Common myeloid progenitor, CD34-positive (primary cell): ENCODE results near the gene LDLR. TPM values are rescaled to one million over a fixed set of nuclear protein-coding genes. Genes with fewer than 3 reads are reported as not detected.

ENCODE experiments used
- CTCF ChIA-PET: fragments of 350-600 bp; sonication (Branson Sonifier 250); formaldehyde crosslinking; loops from one replicate; lab custom pipeline; 2021; ENCODE audit warnings: antibody characterized with exemption; lab: Charles Lee
- POLR2A ChIA-PET: fragments of 350-600 bp; sonication (Branson Sonifier 250); formaldehyde crosslinking; loops from one replicate; lab custom pipeline; 2021; ENCODE audit warnings: antibody characterized with exemption; lab: Charles Lee
- DNase-seq, 3 donors: peaks; one replicate each; pipeline versions ENCODE4 v3.0.0 to v3.0.0-alpha.2; 2013
- H3K27ac ChIP-seq, 2 experiments: 1 replicate in 1 of 2; 2 replicates in 1 of 2; pipeline ENCODE4 v1.7.0; 2013; ENCODE audit warnings: inconsistent platforms in 2 of 2, low read length in 2 of 2, mild to moderate bottlenecking in 2 of 2, low read depth in 1 of 2, moderate library complexity in 1 of 2; ENCODE audit not compliant: severe bottlenecking in 2 of 2, insufficient read depth in 1 of 2, poor library complexity in 1 of 2
- H3K27me3 ChIP-seq, 5 experiments: replicated peaks in 2 of 5; 1 replicate in 3 of 5; 2 replicates in 2 of 5; pipeline versions ENCODE4 v1.6.1 to v1.7.0; 2013; ENCODE audit warnings: low read length in 4 of 5, mild to moderate bottlenecking in 2 of 5, moderate library complexity in 2 of 5, inconsistent platforms in 1 of 5; ENCODE audit not compliant: insufficient read depth in 5 of 5, control insufficient read depth in 4 of 5
- H3K36me3 ChIP-seq, 4 experiments: 1 replicate in 2 of 4; 2 replicates in 2 of 4; pipeline versions ENCODE4 v1.6.1 to v1.7.0; 2013; ENCODE audit warnings: low read length in 3 of 4, control low read depth in 1 of 4, mild to moderate bottlenecking in 1 of 4; ENCODE audit not compliant: control insufficient read depth in 4 of 4, insufficient read depth in 4 of 4
- H3K4me1 ChIP-seq, 4 experiments: 1 replicate in 3 of 4; 2 replicates in 1 of 4; pipeline versions ENCODE4 v1.6.1 to v1.7.1; 2013; ENCODE audit warnings: low read length in 3 of 4, mild to moderate bottlenecking in 3 of 4, control low read depth in 1 of 4, inconsistent platforms in 1 of 4, moderate library complexity in 1 of 4; ENCODE audit not compliant: control insufficient read depth in 4 of 4, insufficient read depth in 4 of 4; ENCODE audit errors: control extremely low read depth in 1 of 4
- H3K4me3 ChIP-seq, 7 experiments: 1 replicate in 4 of 7; 2 replicates in 3 of 7; pipeline versions ENCODE4 v1.5.1 to v1.7.0; 2013; ENCODE audit warnings: mild to moderate bottlenecking in 7 of 7, low read length in 6 of 7, moderate library complexity in 6 of 7, inconsistent platforms in 2 of 7, low read depth in 2 of 7, control low read depth in 1 of 7; ENCODE audit not compliant: insufficient read depth in 4 of 7, control insufficient read depth in 1 of 7; ENCODE audit errors: extremely low read depth in 1 of 7
- H3K9me3 ChIP-seq, 5 experiments: 1 replicate in 4 of 5; 2 replicates in 1 of 5; pipeline versions ENCODE4 v1.6.1 to v1.7.1; 2013; ENCODE audit warnings: low read length in 4 of 5, mild to moderate bottlenecking in 2 of 5, inconsistent platforms in 1 of 5, low read depth in 1 of 5, moderate library complexity in 1 of 5; ENCODE audit not compliant: control insufficient read depth in 4 of 5, insufficient read depth in 2 of 5; ENCODE audit errors: control extremely low read depth in 1 of 5
- WGBS: methylation state at CpG from one replicate; pipeline ENCODE4 v1.1.5; 2013; ENCODE audit not compliant: insufficient coverage; 5-methylcytosine and 5-hydroxymethylcytosine counted together
- polyA plus RNA-seq: library from polyadenylated mRNA; unstranded; fragments of 120-200 nt; gene quantifications from one replicate; pipeline ENCODE4 v1.2.1, GENCODE V29; 2013

The LDLR gene
- 37.1 TPM for polyA plus RNA-seq

DNA sequence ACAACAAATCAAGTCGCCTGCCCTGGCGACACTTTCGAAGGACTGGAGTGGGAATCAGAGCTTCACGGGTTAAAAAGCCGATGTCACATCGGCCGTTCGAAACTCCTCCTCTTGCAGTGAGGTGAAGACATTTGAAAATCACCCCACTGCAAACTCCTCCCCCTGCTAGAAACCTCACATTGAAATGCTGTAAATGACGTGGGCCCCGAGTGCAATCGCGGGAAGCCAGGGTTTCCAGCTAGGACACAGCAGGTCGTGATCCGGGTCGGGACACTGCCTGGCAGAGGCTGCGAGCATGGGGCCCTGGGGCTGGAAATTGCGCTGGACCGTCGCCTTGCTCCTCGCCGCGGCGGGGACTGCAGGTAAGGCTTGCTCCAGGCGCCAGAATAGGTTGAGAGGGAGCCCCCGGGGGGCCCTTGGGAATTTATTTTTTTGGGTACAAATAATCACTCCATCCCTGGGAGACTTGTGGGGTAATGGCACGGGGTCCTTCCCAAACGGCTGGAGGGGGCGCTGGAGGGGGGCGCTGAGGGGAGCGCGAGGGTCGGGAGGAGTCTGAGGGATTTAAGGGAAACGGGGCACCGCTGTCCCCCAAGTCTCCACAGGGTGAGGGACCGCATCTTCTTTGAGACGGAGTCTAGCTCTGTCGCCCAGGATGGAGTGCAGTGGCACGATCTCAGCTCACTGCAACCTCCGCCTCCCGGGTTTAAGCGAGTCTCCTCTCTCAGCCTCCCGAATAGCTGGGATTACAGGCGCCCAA lies at the start of gene LDLR:
Gene LDLR, plus strand, starts transcription at position 210 of the 760 bp plus-strand sequence. Its CDS starts 86 bp downstream, at position 296.
- POLR2A ChIA-PET = interaction anchor here (1.1 to 1.3 kb wide), 4 partner anchors 12 to 21 kb away, joined by 3 to 8 read pairs (median 4); no protein-coding TSS in a partner anchor
- under 1% methylated on average over 33 of the region's 43 CpGs for whole genome bisulfite sequencing
- peak; percentile 88 to 95 (median 95) for DNase-seq
- Histone ChIP-seq H3K27ac (peak within 1 kb of the TSS; percentile 85 to 90), H3K4me3 (peak within 1 kb of the TSS; percentile 66 to 92 (median 87)), H3K27me3 (no peaks in the 10 kb centered on the region), H3K36me3 (peaks cover 0 to 27% (median 2%) of the 10 kb centered on the region in 4 experiments), H3K9me3 (no peaks in the 10 kb centered on the region), H3K4me1 (peaks cover 25 to 55% (median 47%) of the 10 kb centered on the region in 4 experiments)
- CTCF ChIA-PET = interaction anchor here (1.1 to 4.6 kb wide), 4 partner anchors 9 to 54 kb away, joined by 3 to 21 read pairs (median 4); no protein-coding TSS in a partner anchor

DNA sequence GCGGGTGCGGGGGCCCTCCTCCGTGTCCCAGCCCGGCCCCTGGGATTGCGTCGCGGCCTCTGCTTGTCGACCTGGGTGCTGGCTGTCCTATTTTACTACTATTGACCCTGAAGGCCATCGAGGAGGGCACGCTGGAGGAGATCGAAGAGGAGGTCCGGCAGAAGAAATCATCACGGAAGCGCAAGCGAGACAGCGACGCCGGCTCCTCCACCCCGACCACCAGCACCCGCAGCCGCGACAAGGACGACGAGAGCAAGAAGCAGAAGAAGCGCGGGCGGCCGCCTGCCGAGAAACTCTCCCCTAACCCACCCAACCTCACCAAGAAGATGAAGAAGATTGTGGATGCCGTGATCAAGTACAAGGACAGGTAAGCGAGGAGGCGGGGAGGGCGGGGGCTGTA lies 48.1 kb upstream of the LDLR start:
- Histone ChIP-seq H3K9me3 (no peaks in the 10 kb centered on the region), H3K27ac (no peak overlapping the region), H3K27me3 (no peaks in the 10 kb centered on the region), H3K4me3 (no peak overlapping the region), H3K4me1 (no peaks in the 10 kb centered on the region), H3K36me3 (peaks cover 13 to 75% (median 52%) of the 10 kb centered on the region in 4 experiments)
- 97% methylated on average over 20 of the region's 33 CpGs for WGBS
- no peak for DNase-seq
- POLR2A ChIA-PET = no interaction called here
- CTCF ChIA-PET = interaction anchor here (1.7 kb wide), 1 partner anchor 85 kb away, joined by 5 read pairs; no protein-coding TSS in a partner anchor

DNA sequence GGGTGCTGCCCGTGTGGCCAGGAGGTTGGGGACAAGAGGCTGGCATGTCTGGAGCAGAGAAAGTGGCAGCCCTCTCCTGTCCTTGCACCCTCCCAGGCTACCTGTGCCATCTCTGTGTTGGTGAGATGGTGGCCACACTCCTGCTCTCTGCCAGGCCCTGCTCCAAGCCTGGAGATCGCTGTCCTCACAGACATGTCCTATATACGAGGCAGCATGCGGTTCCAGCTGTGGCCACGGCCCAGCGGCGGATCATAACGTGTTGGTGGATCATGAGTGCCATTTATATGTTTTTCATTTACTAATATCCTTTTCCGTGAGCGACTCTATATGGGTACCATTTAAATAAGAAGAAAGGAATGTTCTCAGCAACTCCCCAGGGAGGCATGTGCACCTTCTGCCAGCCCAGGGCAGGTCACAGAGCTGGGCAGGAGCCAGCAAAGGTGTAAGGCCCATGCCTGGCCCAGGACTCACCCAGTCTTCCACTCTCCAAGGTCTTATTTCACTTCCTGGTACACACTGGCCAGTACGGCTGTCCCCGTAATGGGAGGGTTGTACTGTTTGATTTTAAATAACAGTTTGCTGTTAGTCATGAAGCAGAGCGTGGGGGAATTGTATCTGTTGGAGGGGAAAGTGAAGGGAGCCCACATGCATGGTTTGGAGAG lies 47.2 kb upstream of the LDLR start:
- H3K9me3 ChIP-seq = no peaks in the 10 kb centered on the region
- H3K27ac ChIP-seq = no peak overlapping the region
- no peaks in the 10 kb centered on the region for H3K4me1 ChIP-seq
- H3K36me3 ChIP-seq = peaks cover 13 to 71% (median 54%) of the 10 kb centered on the region in 4 experiments
- H3K27me3 ChIP-seq = no peaks in the 10 kb centered on the region
- H3K4me3 ChIP-seq = no peak overlapping the region
- CTCF ChIA-PET = no interaction called here
- DNase-seq = no peak
- WGBS = 96% methylated on average over 5 of the region's 13 CpGs
- POLR2A ChIA-PET = no interaction called here

DNA sequence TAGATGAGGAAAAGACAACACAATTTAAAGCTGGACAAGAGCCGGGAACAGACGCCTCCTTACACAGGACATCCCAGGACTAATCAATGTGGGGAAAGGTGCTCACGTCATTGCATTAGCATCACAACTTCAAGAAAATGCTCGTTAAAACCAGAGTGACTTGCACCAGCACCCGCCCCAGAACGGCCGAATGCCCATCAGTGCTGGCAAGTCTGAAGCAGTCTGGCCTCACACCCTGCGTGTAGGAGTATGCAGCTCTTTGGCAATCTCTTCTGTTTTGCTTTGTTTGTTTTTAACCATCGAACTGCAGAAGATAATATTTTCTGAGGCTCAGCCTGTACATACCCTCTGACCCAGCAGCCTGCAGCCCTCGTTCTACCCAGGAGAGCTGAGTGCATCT lies 44.8 kb upstream of the LDLR start:
- Histone ChIP-seq H3K4me3 (no peak overlapping the region), H3K27me3 (no peaks in the 10 kb centered on the region), H3K4me1 (peaks cover 0 to 13% (median 11%) of the 10 kb centered on the region in 4 experiments), H3K9me3 (no peaks in the 10 kb centered on the region), H3K36me3 (peaks cover 10 to 60% (median 44%) of the 10 kb centered on the region in 4 experiments), H3K27ac (no peak overlapping the region)
- POLR2A ChIA-PET = no interaction called here
- WGBS = 98% methylated on average over 9 of the region's 10 CpGs
- CTCF ChIA-PET = interaction anchor here (1.1 to 1.8 kb wide), 2 partner anchors 108 to 114 kb away, joined by 3 to 5 read pairs; no protein-coding TSS in a partner anchor
- no peak for DNase-seq

DNA sequence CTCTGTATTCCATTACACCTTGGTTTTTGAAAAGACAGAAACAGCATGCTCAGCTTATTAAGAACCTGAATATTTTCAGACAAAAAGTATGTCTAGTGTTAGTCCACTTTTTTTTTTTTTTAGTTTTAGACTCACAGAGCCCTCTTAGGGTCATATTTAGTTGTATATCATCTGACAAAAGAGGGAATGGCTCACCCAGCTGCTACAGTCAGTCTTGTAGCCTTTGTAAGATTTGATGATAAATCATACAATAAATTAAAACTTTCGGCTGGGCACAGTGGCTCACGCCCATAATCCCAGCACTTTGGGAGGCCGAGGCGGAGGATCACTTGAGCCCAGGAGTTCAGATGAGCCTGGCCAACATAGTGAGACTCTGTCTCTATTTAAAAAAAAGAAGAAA lies 43.7 kb upstream of the LDLR start:
- 93% methylated on average over 4 of the region's 4 CpGs for WGBS
- ChIA-PET CTCF (interaction anchor here (1.8 kb wide), 1 partner anchor 115 kb away, joined by 5 read pairs; no protein-coding TSS in a partner anchor), POLR2A (no interaction called here)
- Histone ChIP-seq H3K4me1 (peaks cover 0 to 15% (median 13%) of the 10 kb centered on the region in 4 experiments), H3K27ac (no peak overlapping the region), H3K4me3 (no peak overlapping the region), H3K9me3 (no peaks in the 10 kb centered on the region), H3K36me3 (peaks cover 11 to 68% (median 47%) of the 10 kb centered on the region in 4 experiments), H3K27me3 (no peaks in the 10 kb centered on the region)
- no peak for DNase-seq

DNA sequence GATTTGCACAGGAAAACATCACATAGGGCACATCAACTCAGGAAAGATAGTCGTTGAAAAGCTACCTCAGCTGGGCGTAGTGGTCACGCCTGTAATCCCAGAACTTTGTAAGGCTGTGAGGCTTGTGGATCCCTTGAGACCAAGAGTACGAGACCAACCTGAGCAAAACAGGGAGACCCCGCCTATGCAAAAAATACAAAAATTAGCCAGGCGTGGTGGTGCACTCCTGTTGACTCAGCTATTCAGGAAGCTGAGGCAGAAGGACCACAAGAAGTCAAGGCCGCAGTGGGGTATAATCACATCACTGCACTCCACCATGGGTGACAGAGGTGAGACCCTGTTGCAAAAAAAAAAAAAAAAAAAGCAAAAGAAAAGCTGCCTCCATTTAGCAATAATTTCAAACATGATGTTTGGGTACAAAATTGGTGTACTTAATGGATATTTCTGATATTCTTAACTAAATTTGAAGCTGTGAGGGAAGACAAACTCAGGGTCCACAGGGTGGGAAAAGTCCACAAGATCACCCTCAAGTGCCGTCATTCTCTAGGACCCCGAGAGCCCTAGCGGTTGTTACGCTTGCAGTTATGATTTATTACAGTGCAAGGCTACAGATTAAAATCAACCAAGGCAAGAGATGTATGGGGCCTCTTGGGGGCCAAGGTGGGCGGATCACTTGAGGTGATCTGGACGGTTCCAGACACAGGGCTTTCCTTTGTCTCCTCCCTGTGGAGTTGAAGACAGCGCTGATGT lies 42.5 kb upstream of the LDLR start:
- no peaks in the 10 kb centered on the region for H3K9me3 ChIP-seq
- H3K27me3 ChIP-seq = no peaks in the 10 kb centered on the region
- H3K4me1 ChIP-seq = peaks cover 0 to 15% (median 13%) of the 10 kb centered on the region in 4 experiments
- peaks cover 7 to 64% (median 41%) of the 10 kb centered on the region in 4 experiments for H3K36me3 ChIP-seq
- no peak overlapping the region for H3K27ac ChIP-seq
- H3K4me3 ChIP-seq = no peak overlapping the region
- no peak for DNase-seq
- 97% methylated on average over 14 of the region's 14 CpGs for WGBS
- CTCF ChIA-PET = no interaction called here
- POLR2A ChIA-PET = no interaction called here
